HL-60 (cell line): ENCODE results near the gene SELENBP1.

ENCODE experiments used
- CTCF ChIP-seq: IDR thresholded peaks from one replicate; pipeline ENCODE4 v1.5.1; 2011; ENCODE audit warnings: low read length, control low read depth, inconsistent platforms; ENCODE audit not compliant: insufficient read depth
- POLR2AphosphoS5 ChIP-seq: IDR thresholded peaks from 2 replicates; pipeline ENCODE4 v1.6.1; 2012; ENCODE audit warnings: low read depth
- TF ChIP-seq, protein P1 (sequence below): IDR thresholded peaks from 2 replicates; pipeline ENCODE4 v1.6.1; 2012; ENCODE audit warnings: low read depth; ENCODE audit not compliant: insufficient replicate concordance

GRCh38 chr1:151325646-151326429 lies 46.7 kb downstream of the SELENBP1 start:
- TF ChIP-seq, protein P1, sequence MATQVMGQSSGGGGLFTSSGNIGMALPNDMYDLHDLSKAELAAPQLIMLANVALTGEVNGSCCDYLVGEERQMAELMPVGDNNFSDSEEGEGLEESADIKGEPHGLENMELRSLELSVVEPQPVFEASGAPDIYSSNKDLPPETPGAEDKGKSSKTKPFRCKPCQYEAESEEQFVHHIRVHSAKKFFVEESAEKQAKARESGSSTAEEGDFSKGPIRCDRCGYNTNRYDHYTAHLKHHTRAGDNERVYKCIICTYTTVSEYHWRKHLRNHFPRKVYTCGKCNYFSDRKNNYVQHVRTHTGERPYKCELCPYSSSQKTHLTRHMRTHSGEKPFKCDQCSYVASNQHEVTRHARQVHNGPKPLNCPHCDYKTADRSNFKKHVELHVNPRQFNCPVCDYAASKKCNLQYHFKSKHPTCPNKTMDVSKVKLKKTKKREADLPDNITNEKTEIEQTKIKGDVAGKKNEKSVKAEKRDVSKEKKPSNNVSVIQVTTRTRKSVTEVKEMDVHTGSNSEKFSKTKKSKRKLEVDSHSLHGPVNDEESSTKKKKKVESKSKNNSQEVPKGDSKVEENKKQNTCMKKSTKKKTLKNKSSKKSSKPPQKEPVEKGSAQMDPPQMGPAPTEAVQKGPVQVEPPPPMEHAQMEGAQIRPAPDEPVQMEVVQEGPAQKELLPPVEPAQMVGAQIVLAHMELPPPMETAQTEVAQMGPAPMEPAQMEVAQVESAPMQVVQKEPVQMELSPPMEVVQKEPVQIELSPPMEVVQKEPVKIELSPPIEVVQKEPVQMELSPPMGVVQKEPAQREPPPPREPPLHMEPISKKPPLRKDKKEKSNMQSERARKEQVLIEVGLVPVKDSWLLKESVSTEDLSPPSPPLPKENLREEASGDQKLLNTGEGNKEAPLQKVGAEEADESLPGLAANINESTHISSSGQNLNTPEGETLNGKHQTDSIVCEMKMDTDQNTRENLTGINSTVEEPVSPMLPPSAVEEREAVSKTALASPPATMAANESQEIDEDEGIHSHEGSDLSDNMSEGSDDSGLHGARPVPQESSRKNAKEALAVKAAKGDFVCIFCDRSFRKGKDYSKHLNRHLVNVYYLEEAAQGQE = no peak
- TF ChIP-seq CTCF = no peak
- TF ChIP-seq POLR2AphosphoS5 = no peak
